ENCODE data around the gene LUC7L2.
"Not testable (repeated sequence)": the region's sequence is repeated elsewhere in the genome, so short reads cannot be mapped to it uniquely, and the experiment has no call there.

The LUC7L2 gene

GRCh38 chr7:139407555-139407954 lies 47.9 kb downstream of the LUC7L2 start:
- Histone ChIP-seq H3K27ac (no peak overlapping the region), H3K4me3 (ENCODE audit: low read depth in 1 of 2, low read length in 1 of 2) (no peak overlapping the region), H3K27me3 (no peaks in the 10 kb centered on the region), H3K9me3 (no peaks in the 10 kb centered on the region), H3K36me3 (peaks cover 85% of the 10 kb centered on the region), H3K4me1 (ENCODE audit: control insufficient read depth in 1 of 2, insufficient read depth in 1 of 2, low read depth in 1 of 2, low read length in 1 of 2) (no peaks in the 10 kb centered on the region)
- TF ChIP-seq CTCF (IDR thresholded peaks at IDR 0.05), result no peak

DNA sequence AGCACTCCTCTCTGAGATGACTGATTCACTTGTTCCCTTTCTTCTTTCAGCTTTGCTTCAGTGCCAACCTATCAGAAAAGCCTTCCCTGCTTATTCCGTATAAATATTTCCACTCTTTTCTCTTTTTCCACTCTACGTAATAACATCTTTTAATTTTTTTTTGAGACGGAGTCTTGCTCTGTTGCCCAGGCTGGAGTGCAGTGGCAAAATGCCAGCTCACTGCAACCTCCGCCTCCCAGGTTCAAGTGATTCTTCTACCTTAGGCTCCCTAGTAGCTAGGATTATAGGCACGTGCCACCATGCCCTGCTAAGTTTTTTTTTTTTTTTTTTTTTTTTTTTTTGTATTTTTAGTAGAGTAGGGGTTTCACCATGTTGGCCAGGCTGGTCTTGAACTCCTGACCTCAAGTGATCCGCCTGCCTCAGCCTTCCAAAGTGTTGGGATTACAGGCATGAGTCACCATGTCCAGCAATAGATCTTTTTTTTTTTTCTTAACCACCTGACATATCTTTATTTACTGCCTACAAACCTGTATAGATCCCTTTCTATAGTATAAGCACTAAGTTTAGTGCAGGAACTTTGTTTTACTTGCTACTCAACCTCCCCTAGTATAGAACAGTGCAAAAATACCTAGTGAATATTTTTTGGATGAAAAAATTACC lies 55.2 kb downstream of the LUC7L2 start:
- not testable (repeated sequence) for H3K4me1 ChIP-seq (ENCODE audit: control insufficient read depth in 1 of 2, insufficient read depth in 1 of 2, low read depth in 1 of 2, low read length in 1 of 2); H3K27ac ChIP-seq; H3K27me3 ChIP-seq; H3K9me3 ChIP-seq; H3K4me3 ChIP-seq (ENCODE audit: low read depth in 1 of 2, low read length in 1 of 2)
- H3K36me3 ChIP-seq, result peaks cover 76% of the 10 kb centered on the region

DNA sequence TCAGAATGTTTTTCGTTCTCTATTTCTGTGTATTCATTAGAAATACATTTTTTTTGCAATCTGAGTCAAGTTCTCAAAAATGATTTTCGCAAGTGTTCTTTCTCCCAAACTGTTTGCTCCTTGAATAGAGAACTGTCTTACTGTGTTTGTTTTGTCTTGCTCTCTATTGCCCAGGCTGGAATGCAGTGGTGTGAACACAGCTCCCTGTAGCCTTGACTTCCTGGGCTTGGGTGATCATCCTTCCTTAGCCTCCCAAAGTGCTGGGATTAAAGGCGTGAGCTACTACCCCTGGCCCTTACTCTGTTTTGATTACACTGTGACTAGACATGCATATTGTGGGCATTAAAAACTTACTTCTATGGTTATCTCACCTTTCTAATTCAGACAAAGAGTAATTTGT lies 56.7 kb downstream of the LUC7L2 start:
- Histone ChIP-seq H3K4me1 (ENCODE audit: control insufficient read depth in 1 of 2, insufficient read depth in 1 of 2, low read depth in 1 of 2, low read length in 1 of 2) (no peaks in the 10 kb centered on the region), H3K36me3 (peaks cover 75% of the 10 kb centered on the region), H3K27ac (no peak overlapping the region), H3K4me3 (ENCODE audit: low read depth in 1 of 2, low read length in 1 of 2) (no peak overlapping the region), H3K27me3 (no peaks in the 10 kb centered on the region), H3K9me3 (no peaks in the 10 kb centered on the region)
- no peak for TF ChIP-seq CTCF (IDR thresholded peaks at IDR 0.05)

DNA sequence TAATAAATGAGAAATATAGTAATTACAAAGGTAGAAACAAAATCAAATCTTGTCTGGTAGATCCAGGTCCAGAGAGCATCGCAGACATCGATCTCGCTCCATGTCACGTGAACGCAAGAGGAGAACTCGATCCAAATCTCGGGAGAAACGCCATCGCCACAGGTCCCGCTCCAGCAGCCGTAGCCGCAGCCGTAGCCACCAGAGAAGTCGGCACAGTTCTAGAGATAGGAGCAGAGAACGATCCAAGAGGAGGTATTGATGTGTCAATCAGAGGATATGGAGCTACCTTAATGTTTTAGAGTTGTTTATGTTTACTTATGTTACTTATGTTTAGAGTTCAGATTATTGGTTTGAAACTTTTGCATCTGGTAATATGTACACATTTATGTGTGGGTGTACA lies 57.8 kb downstream of the LUC7L2 start:
- H3K36me3 ChIP-seq, result peaks cover 68% of the 10 kb centered on the region

GRCh38 chr7:139421123-139421522 lies 61.4 kb downstream of the LUC7L2 start:
- no peak overlapping the region for H3K27ac ChIP-seq
- peaks cover 47% of the 10 kb centered on the region for H3K36me3 ChIP-seq
- peaks cover 27 to 33% of the 10 kb centered on the region in 2 experiments for H3K4me1 ChIP-seq (ENCODE audit: control insufficient read depth in 1 of 2, insufficient read depth in 1 of 2, low read depth in 1 of 2, low read length in 1 of 2)
- TF ChIP-seq CTCF (IDR thresholded peaks at IDR 0.05), result no peak
- no peaks in the 10 kb centered on the region for H3K9me3 ChIP-seq
- H3K27me3 ChIP-seq, result no peaks in the 10 kb centered on the region
- H3K4me3 ChIP-seq (ENCODE audit: low read depth in 1 of 2, low read length in 1 of 2), result no peak overlapping the region

More for the DNA sequence above, 57.8 kb downstream of the LUC7L2 start:
- Histone ChIP-seq H3K27ac (no peak overlapping the region), H3K4me1 (ENCODE audit: control insufficient read depth in 1 of 2, insufficient read depth in 1 of 2, low read depth in 1 of 2, low read length in 1 of 2) (peaks cover 0 to under 1% of the 10 kb centered on the region in 2 experiments), H3K4me3 (ENCODE audit: low read depth in 1 of 2, low read length in 1 of 2) (no peak overlapping the region), H3K27me3 (no peaks in the 10 kb centered on the region), H3K9me3 (no peaks in the 10 kb centered on the region)
- no peak for TF ChIP-seq CTCF (IDR thresholded peaks at IDR 0.05)

DNA sequence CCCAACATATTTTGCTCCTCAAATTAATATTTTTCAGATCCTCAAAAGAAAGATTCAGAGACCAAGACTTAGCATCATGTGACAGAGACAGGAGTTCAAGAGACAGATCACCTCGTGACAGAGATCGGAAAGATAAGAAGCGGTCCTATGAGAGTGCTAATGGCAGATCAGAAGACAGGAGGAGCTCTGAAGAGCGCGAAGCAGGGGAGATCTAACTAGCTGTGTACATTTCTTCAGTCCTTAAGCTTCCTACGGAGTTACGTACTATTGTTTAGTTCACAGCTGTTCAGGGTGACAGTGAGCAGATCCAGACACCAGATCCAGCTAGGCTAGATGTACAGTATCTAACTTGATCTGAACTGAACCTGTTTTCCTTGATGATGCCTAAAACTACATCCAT lies 62.4 kb downstream of the LUC7L2 start:
- no peak for TF ChIP-seq CTCF (IDR thresholded peaks at IDR 0.05)
- Histone ChIP-seq H3K4me3 (ENCODE audit: low read depth in 1 of 2, low read length in 1 of 2) (no peak overlapping the region), H3K4me1 (ENCODE audit: control insufficient read depth in 1 of 2, insufficient read depth in 1 of 2, low read depth in 1 of 2, low read length in 1 of 2) (peaks cover 31 to 36% of the 10 kb centered on the region in 2 experiments), H3K9me3 (no peaks in the 10 kb centered on the region), H3K27me3 (no peaks in the 10 kb centered on the region), H3K36me3 (peaks cover 39% of the 10 kb centered on the region), H3K27ac (no peak overlapping the region)

All from neutrophil (primary cell).